Measurements from ENCODE around the gene ZNF598.

Gene ZNF598

GRCh38 chr16:2005646-2006045, 4.0 kb downstream of the ZNF598 start:
- no peak for DNase-seq

- DNase-seq: no peak
Observed at GRCh38 chr16:2004795-2005517, 4.7 kb downstream of the ZNF598 start.

- DNase-seq: peak; percentile 81
Observed at GRCh38 chr16:2003827-2004641, 5.6 kb downstream of the ZNF598 start.

- DNase-seq: no peak
Observed at GRCh38 chr16:2003231-2003826, 6.3 kb downstream of the ZNF598 start.

GRCh38 chr16:2002406-2003230, 7.0 kb downstream of the ZNF598 start:
- DNase-seq: no peak

- DNase-seq: no peak
Observed at GRCh38 chr16:2001456-2002355, 7.9 kb downstream of the ZNF598 start.

- no peak for DNase-seq
Observed at GRCh38 chr16:2001035-2001434, 8.6 kb downstream of the ZNF598 start.

GRCh38 chr16:1999866-2000514, 9.6 kb downstream of the ZNF598 start:
- DNase-seq: no peak

- no peak for DNase-seq
Observed at GRCh38 chr16:1998852-1999801, 10.5 kb downstream of the ZNF598 start.

- no peak for DNase-seq
Observed at GRCh38 chr16:1998360-1998835, 11.2 kb downstream of the ZNF598 start.

GRCh38 chr16:1997494-1998359, 11.9 kb downstream of the ZNF598 start:
- no peak for DNase-seq

- no peak for DNase-seq
Observed at GRCh38 chr16:1993731-1994131, 15.9 kb downstream of the ZNF598 start.

GRCh38 chr16:1992704-1993317, 16.8 kb downstream of the ZNF598 start:
- DNase-seq: no peak

- DNase-seq: no peak
Observed at GRCh38 chr16:1991948-1992703, 17.5 kb downstream of the ZNF598 start.

GRCh38 chr16:1991588-1991947, 18.1 kb downstream of the ZNF598 start:
- no peak for DNase-seq

GRCh38 chr16:1991135-1991551, 18.5 kb downstream of the ZNF598 start:
- DNase-seq: no peak

- no peak for DNase-seq
Observed at GRCh38 chr16:1990351-1991134, 19.1 kb downstream of the ZNF598 start.
